ENCODE data around the gene PSENEN. TPM values are rescaled to one million over a fixed set of nuclear protein-coding genes. Genes with fewer than 3 reads are reported as not detected.

Gene PSENEN
- total and polyA plus RNA-seq, 9 of the 15 experiments (the other 6 are each of a cell fraction or from before 2014, with no cell fraction given), result 34.5 to 299 (median 61.1) TPM

GRCh38 chr19:35757749-35758608, 12.5 kb downstream of the PSENEN start, which contains the start of gene PROSER3 (continued):
- peak; percentile 100 for TF ChIP-seq NFYB (IDR thresholded peaks at IDR 0.05; ENCODE audit: extremely low read depth, insufficient read length)
- TF ChIP-seq SNAPC5 (CRISPR knock-in tag; IDR thresholded peaks at IDR 0.05), result no peak
- no peak for TF ChIP-seq ZFPM2 (CRISPR knock-in tag; IDR thresholded peaks at IDR 0.05)
- TF ChIP-seq ZNF143 (CRISPR knock-in tag; IDR thresholded peaks at IDR 0.05), result peak; percentile 89
- TF ChIP-seq SNIP1 (IDR thresholded peaks at IDR 0.05; ENCODE audit: low read depth), result no peak
- peak; percentile 70; the same call in 1 of the 2 replicates for TF ChIP-seq ZNF311 (CRISPR knock-in tag; IDR thresholded peaks at IDR 0.05)
- TF ChIP-seq HES1 (IDR thresholded peaks at IDR 0.05; ENCODE audit: low read depth), result peak; percentile 23; the same call in 1 of the 2 replicates
- peak in 1 of 2 experiments; percentile 30 for TF ChIP-seq E2F6 (IDR thresholded peaks at IDR 0.05; ENCODE audit: borderline replicate concordance in 1 of 2, extremely low read depth in 1 of 2, insufficient read depth in 1 of 2, insufficient read length in 1 of 2, low read depth in 1 of 2, low read length in 1 of 2, poor library complexity in 1 of 2, severe bottlenecking in 1 of 2)
- no peak for TF ChIP-seq RUNX1 (IDR thresholded peaks at IDR 0.05; ENCODE audit: low read depth)
- TF ChIP-seq ZNF785 (CRISPR knock-in tag; IDR thresholded peaks at IDR 0.05), result no peak
- TF ChIP-seq PTBP1 (IDR thresholded peaks at IDR 0.05; ENCODE audit: low read depth, low read length), result no peak
- TF ChIP-seq ZBTB12 (CRISPR knock-in tag; IDR thresholded peaks at IDR 0.05), result peak; percentile 30; the same call in 1 of the 2 replicates
- TF ChIP-seq ZBTB40 (IDR thresholded peaks at IDR 0.05), result peak; percentile 76
- TF ChIP-seq ZBTB40 (CRISPR knock-in tag; IDR thresholded peaks at IDR 0.05), result no peak
- TF ChIP-seq ZFX (CRISPR knock-in tag; IDR thresholded peaks at IDR 0.05), result peak; percentile 73
